GM18907 (cell line): ENCODE measurements around the gene SFTPB.
A peak's percentile ranks its signal among the peaks of the same experiment; 100 is the strongest.
"Not testable (repeated sequence)": the region's sequence is repeated elsewhere in the genome, so short reads cannot be mapped to it uniquely, and the experiment has no call there.

Experiments used
- ATAC-seq: cut with Tn5 transposase; IDR thresholded peaks from one replicate; pipeline ENCODE4 v1.9.1; 2021; ENCODE audit warnings: mild to moderate bottlenecking, moderate library complexity; ENCODE audit not compliant: unreplicated experiment

SFTPB gene

DNA sequence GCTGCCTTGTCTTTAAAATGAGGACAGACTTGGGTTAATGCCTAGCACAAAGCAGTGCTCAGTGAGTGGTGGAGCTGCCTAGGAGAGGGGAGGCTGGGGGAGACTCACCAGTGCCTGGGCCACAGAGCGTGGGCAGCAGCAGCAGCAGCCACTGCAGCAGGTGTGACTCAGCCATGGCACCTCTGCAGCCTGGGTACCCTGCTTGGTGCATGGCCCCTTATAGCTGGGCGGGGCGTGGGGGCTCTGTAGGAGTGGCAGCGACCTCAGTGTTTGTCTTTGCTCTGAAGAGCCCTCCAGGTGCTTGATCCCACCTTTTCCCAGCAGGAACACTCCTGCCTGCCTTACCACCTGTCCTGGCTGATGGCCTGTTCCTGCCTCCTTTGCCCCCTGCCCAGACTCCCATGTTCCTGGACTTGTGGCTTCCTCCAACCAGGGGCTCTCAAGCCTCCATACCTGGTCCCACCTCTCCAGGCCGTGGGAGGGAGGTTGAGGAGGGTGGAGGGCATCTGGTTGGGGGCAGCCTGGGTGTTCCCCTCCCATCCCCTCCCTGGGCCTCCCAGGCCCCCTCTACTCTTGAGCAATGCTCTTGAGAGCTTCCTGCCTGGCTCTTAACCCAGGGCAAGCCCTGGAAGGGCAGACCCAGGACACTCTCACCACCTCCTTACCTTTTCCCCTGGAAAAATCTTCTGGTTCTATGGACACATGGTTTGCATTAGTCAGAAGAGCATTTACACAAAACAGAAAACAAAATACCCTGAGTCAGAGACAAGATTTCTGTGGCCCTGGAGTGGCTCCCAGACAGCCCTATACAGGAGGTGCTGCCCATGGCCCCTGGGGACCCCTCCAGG, at the start of gene SFTPB:
Gene SFTPB, minus strand, starts transcription at position 191 of the 848 bp plus-strand sequence. Its CDS starts 16 bp downstream, at position 175.
- ATAC-seq = no peak

DNA sequence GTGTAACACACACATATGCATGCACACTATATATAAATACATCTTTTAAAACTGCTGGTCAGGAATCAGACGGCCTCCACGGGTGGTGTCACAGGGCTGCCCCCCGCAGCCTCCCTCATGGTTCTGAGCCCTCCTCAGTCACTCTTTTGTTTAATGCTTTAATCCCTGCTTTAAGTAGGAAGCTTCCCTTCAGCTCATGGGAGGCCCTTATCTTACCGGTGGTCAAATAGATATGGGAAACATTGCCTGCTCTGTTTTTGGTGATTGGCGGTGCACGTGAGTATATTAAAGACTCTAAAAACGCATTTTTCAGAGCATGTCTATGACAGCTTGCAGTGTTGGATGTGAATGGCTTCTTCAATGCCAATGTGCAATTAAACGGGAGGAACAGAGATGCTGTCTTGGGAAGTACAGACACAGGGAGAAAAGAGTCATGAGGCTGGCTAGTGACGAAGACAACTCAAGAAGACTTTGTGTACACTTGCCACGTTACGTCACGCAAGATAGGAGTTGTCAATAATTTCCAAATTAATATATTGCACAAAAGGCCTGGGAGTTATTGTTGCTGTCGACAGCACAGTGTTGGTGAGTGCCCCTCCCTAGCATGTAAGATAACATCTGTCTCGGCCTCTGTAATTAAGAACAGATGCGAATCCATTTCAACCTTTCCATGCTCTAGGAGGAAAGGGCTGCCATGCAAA, 49.5 kb upstream of the SFTPB start:
- no peak for ATAC-seq

DNA sequence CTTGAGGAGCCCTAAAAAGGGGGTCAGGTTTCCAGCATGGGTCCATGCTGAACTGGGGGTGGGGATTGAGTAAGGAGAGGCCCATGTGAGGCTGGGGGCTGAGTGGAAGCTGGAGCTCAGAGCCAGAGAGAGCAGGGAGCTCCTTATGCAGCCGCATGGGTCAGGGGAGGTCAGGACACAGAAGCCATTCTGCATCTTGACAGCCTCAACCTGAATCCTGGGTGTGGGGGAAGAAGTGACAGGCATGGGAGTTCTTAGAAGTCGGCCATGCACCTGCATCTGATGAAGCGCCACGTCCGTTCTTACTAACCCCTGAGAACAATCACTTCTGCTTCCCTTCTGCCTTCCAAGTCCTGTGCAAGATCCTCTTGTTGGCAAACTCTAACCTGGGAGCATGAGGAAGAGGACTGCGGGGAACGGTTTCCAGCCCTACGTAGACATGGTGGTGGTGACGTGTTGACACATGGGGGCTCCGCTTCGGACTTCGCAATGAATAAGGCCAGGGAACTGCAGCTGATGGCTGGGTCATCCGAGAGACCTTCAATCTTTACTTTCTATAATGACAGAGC, 48.4 kb upstream of the SFTPB start:
- no peak for ATAC-seq

- no peak for ATAC-seq
These were observed 46.8 kb upstream of the SFTPB start for GRCh38 chr2:85714841-85715240.

GRCh38 chr2:85714421-85714820, 46.4 kb upstream of the SFTPB start:
- not testable (repeated sequence) for ATAC-seq

DNA sequence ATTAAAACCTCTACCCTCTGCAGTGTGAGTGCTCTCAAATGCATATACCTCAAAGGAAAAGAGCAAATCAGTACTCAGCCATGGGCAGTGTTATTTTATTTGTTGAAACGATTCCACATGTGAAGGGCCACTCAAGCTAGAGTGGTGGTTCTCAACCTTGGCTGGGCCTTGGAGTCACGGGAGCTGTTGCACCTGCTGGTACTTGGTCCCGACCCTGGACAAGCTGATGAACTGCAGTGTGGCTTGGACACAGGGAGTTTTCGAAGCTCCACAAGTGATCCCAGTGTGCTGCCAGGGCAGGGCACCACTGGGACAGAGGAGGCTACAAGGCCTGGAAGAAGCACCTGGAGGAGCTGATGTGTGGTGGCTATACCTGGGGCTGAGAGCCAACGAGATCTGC, 45.8 kb upstream of the SFTPB start:
- ATAC-seq = no peak

DNA sequence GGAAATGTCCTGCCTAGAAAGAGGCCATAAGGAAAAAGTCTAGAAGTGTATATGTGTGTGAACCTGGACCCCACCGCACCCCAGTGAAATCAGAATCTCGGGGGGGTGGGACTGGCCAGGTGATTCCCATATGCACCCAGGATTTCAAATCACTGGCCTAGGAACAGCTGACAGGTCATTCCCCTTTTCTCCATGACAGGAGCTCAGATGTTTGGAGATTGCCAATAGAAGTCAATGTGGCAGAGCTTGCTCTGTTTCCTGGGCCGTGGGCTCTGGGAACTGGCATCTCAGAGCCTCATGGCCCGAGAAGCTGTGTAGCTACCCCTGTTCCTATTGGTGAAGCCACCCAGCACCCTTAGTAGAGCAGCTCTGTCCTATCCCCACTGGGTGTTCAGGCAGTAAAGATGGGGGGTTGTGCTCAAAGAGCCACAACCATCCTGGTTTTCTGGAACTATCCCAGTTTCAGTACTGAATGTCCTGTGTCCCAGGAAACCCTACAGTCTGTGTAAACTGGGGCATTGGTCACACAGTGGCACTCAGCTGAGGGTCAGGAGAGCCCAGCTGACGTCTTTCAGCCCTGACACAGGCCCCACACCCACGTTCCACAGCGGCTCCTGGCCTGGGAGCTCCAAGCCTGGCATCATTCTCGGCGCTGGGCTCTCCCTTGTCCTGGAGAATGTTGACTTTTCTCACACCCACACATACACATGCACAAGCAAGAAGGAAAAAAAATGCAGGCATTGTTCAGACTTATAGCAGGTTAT, 45.0 kb upstream of the SFTPB start:
- no peak for ATAC-seq

DNA sequence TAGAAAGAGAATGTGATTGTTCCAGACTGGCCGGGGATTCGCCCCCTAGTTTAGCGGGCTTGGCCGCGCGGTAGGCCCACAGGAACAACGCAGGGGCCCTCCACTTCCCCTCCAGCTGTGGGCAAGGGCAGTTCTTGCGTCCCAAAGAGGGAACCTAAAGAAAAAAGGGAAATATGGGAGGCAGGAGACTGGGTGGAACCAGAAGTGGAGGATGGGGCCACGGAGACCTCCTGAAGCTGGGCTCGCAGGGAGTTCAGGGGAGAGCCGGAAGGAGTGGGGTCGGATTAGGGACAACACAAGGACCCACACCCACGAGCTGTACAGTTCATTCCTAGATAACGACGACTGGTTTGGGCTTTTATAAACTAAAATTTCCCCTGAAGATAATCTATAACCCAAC, 44.3 kb upstream of the SFTPB start:
- ATAC-seq = no peak

GRCh38 chr2:85711578-85712060, 43.6 kb upstream of the SFTPB start:
- ATAC-seq = no peak

DNA sequence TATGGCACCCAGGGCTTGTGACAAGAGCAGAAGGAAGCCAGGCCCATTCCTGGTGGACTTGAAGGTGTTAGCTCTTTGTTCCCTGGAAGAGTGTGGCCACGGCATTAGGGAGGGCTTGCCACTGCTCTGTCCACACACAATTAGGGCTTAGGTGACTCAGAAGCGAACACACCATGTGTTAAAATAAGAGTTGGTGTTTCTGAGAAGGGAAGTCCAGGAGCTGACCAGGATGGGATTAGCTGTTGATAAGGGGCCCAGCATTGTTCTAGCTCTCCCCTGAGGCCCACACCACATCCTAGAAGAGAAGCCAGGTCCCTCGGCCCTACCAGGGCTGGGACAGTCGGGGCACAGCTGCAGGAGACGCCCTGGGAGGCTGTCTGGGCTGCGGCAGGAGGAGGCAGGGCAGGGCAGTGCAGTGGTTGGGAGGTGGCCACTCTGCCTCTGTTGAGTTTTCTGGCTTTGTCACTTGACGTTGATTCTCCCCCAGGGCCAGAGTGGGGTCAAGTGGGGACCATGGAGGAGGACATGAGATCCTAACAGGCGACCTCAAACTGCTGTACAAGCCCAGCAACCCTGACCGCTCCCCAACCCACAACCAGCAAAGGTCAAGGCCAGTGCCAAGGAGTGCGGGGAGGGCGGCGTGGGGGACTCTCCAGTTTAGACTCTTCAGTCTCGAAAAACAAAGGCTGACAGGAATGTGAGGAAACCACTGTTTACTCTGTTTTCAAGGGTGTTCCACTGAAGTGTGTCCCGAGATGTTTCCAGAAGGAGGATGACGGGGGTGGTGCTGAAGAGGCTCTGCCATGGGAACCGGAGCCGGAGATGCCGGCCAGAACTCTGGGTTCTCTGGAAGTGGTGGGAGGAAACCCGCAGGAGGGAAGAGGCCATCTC, 42.9 kb upstream of the SFTPB start:
- no peak for ATAC-seq

DNA sequence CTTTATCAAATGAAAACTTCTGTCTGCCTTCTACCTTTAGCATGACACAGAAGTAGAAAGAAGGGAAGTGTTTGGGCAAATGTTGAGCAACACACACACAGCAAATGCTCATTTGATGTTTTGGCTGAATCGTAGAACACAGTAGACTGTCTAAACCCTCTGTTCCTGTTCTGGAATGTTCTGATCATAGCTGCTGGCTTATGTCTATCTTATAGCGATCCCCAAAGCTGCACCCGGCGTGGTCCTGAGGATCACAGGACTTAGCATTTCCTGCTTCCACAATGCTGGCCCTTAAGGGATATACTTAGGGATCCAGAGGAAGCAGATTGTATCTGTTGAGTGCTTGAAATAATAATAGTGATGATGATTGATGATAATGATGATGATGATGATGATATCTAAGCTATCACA, 41.4 kb upstream of the SFTPB start:
- ATAC-seq = no peak

GRCh38 chr2:85708641-85709040, 40.6 kb upstream of the SFTPB start:
- no peak for ATAC-seq

DNA sequence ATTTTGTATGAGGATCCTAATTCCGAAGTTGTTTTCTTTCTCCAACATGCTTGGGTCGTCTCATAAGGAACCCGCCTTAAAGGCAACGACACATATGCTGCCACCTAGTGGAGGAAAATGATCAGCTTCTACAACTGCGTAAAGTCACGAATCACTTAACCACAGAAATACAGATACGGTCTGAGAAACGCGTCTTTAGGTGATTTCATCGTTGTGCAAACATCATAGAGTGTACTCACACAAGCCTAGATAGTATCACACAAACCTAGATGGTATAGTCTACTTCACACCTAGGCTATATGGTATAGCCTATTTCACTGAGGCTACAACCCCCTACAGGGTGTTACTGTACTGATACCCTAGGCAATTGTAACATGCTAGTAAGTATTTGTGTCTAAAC, 39.3 kb upstream of the SFTPB start:
- ATAC-seq = peak; percentile 59

GRCh38 chr2:85706599-85707296, 38.7 kb upstream of the SFTPB start:
- ATAC-seq = peak; percentile 3

DNA sequence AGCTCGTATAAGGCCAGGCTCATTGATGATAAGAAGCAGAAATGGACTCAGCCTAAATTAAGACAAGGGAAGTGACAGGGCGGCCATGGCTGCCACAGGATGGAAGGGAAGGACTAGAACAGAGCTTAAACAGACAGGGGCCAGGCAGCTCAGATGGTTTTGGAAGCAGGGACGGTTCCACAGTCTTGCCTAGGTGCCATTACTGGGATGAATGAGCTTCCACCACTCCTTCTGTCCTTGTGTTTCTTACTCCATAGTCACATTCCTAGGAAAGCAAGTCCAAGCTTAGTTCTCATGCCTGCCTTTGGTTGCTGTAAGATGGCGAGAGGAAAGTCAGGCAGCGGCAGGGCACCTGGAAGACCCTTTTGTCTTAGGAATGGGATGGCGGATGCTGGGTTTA, 38.1 kb upstream of the SFTPB start:
- ATAC-seq = no peak

DNA sequence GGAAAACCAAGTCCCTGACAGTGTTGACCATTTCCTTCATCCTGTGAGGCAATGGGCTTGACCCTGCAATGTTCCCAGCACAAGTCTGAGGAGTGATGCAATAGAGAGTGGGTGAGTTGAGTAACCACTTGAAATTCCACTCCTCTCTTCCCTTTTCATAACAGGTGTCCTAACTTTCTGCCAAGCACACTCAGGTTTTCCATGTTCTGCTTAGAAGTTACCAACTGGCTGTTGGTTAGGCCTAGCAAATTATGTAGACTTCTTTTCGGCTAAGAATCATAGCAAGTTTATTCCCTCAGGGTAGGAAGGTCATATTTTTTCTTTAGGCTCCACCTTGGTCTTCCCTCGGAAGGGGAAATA, 37.7 kb upstream of the SFTPB start:
- ATAC-seq = no peak

GRCh38 chr2:85704800-85705679, 37.0 kb upstream of the SFTPB start:
- peak; percentile 57 for ATAC-seq

DNA sequence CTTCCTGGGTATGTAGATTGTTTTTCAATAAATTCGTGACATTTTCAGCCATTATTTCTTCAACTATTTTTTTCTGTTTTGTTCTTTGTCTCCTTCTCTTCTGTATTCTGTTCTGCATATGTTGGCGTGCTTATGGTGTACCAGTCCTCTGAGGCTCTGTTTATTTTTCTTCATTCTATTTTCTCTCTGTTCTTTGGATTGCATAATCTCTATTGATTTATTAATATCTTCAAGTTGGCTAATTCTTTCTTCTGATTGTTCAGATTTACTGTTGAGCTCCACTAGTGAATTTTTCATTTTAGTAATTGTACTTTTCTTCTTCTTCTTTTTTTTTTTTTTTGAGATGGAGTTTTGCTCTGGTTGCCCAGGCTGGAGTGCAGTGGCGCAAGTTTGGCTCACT, 36.0 kb upstream of the SFTPB start:
- no peak for ATAC-seq

DNA sequence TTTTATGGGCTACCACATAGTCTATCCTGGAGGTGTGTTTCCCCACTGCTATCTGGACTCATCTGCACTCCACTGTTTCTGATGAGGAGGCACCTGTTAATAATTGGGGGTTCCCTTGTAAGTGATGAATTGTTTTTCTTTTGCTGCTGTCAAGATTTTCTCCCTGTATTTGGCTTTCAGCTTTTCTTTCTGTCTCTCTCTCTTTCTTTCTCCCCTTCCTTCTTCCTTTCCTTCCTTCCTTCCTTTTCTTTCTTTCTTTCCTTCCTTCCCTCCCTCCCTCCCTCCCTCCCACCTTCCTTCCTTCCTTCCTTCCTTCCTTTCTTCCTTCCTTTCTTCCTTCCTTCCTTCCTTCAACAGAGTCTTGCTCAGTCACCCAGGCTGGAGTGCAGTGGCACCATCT, 35.3 kb upstream of the SFTPB start:
- no peak for ATAC-seq
